Measurements from ENCODE around the gene MS4A10. TPM values are rescaled to one million over a fixed set of nuclear protein-coding genes. Genes with fewer than 3 reads are reported as not detected.

MS4A10 gene
- total and polyA plus RNA-seq, 8 donors, result 0.08 to 0.13 (median 0.10) TPM; not detected in 3

DNA sequence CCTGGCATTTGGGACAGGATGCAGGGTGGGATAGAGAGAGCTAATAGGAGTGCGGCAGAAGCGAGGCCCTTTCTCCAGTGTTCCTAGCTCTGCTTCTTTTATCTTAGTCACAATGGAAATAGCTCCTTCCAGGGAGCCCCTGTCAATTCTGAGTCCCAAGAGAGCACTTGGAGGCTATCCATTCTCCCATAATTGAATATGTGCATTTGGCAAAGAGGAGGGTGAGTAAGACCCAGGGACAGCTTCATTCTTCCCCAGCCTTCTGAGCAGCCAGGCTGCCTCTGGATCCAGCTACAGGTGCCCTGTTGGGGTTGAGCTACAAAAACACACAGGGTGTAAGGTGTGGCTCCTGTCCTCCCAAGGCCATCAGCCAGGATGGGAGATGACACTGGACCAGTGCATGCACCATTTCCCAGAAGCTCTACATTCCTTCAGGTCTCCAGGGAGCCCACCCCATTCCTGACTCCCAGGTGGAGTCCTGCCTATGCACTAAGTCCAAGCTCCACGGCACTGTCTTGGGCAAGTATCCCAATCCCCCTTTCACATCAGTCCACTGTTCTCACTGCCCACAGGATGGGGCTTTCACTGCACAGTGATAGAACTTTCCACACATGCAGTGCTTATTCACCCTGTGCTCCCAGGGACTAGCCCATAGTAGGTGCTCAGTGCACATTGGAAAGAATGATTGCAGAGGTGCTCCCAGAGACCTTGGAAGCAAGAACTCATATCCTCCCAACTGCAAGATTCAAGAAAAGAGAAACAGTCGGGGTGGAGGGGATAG, 6.2 kb downstream of the MS4A10 start:
- Histone ChIP-seq H3K36me3 (no peaks in the 10 kb centered on the region), H3K27ac (no peak overlapping the region), H3K27me3 (peaks cover 0 to 4% of the 10 kb centered on the region in 2 donors), H3K9me3 (no peaks in the 10 kb centered on the region), H3K4me3 (no peak overlapping the region), H3K4me1 (no peaks in the 10 kb centered on the region)
- DNase-seq, result no peak
- TF ChIP-seq, protein P1, sequence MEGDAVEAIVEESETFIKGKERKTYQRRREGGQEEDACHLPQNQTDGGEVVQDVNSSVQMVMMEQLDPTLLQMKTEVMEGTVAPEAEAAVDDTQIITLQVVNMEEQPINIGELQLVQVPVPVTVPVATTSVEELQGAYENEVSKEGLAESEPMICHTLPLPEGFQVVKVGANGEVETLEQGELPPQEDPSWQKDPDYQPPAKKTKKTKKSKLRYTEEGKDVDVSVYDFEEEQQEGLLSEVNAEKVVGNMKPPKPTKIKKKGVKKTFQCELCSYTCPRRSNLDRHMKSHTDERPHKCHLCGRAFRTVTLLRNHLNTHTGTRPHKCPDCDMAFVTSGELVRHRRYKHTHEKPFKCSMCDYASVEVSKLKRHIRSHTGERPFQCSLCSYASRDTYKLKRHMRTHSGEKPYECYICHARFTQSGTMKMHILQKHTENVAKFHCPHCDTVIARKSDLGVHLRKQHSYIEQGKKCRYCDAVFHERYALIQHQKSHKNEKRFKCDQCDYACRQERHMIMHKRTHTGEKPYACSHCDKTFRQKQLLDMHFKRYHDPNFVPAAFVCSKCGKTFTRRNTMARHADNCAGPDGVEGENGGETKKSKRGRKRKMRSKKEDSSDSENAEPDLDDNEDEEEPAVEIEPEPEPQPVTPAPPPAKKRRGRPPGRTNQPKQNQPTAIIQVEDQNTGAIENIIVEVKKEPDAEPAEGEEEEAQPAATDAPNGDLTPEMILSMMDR (IDR thresholded peaks at IDR 0.05), result no peak
- intact Hi-C loops (cut with DNase I), result no loop called here
- ATAC-seq, result no peak

GRCh38 chr11:60792521-60792920, 7.4 kb downstream of the MS4A10 start:
- TF ChIP-seq, protein P1 (IDR thresholded peaks at IDR 0.05), result no peak
- Histone ChIP-seq H3K4me1 (no peaks in the 10 kb centered on the region), H3K4me3 (no peak overlapping the region), H3K27me3 (peaks cover 0 to 4% of the 10 kb centered on the region in 2 donors), H3K36me3 (no peaks in the 10 kb centered on the region), H3K27ac (no peak overlapping the region), H3K9me3 (no peaks in the 10 kb centered on the region)
- ATAC-seq (no peak), DNase-seq (no peak)
- intact Hi-C loops (cut with DNase I), result no loop called here

GRCh38 chr11:60795291-60795690, 10.2 kb downstream of the MS4A10 start:
- H3K4me1 ChIP-seq, result no peaks in the 10 kb centered on the region
- peaks cover 0 to 12% of the 10 kb centered on the region in 2 donors for H3K27me3 ChIP-seq
- no peaks in the 10 kb centered on the region for H3K36me3 ChIP-seq
- TF ChIP-seq, protein P1 (IDR thresholded peaks at IDR 0.05), result no peak
- ATAC-seq (no peak), DNase-seq (no peak)
- no peak overlapping the region for H3K4me3 ChIP-seq
- intact Hi-C loops (cut with DNase I), result no loop called here
- H3K9me3 ChIP-seq, result no peaks in the 10 kb centered on the region
- no peak overlapping the region for H3K27ac ChIP-seq

GRCh38 chr11:60797846-60798630, 12.9 kb downstream of the MS4A10 start:
- ATAC-seq (no peak), DNase-seq (peak in 1 of 4 donors; percentile 53)
- intact Hi-C loops (cut with DNase I), result no loop called here
- Histone ChIP-seq H3K27ac (no peak overlapping the region), H3K27me3 (peaks cover 0 to 23% of the 10 kb centered on the region in 2 donors), H3K9me3 (no peaks in the 10 kb centered on the region), H3K36me3 (no peaks in the 10 kb centered on the region), H3K4me3 (no peak overlapping the region), H3K4me1 (no peaks in the 10 kb centered on the region)
- TF ChIP-seq, protein P1 (IDR thresholded peaks at IDR 0.05), result no peak

DNA sequence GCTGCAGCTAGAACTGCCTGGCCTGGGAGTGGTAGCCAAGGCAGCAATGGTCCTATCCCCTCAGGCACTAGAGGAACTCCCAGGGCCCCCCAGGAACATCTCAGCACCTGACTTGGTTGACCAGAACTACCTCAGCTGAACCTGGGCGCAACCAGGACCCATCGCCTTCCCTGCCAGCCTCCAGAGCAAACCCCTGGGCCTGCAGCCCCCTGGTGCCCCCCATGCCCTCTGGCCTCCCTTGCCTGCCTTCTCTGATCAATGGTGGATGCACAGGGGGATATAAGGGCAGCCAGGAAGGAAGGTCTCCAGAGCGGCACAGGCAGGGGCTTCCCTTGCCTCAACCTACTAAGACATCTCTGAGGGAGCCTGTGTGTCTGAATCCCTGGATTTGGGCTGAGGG, 13.5 kb downstream of the MS4A10 start:
- H3K9me3 ChIP-seq, result no peaks in the 10 kb centered on the region
- H3K27ac ChIP-seq, result no peak overlapping the region
- intact Hi-C loops (cut with DNase I), result no loop called here
- DNase-seq, result no peak
- TF ChIP-seq, protein P1 (IDR thresholded peaks at IDR 0.05), result no peak
- H3K4me3 ChIP-seq, result no peak overlapping the region
- no peaks in the 10 kb centered on the region for H3K36me3 ChIP-seq
- ATAC-seq, result no peak
- peaks cover 0 to 23% of the 10 kb centered on the region in 2 donors for H3K27me3 ChIP-seq
- H3K4me1 ChIP-seq, result no peaks in the 10 kb centered on the region
